Stimulated activated CD4-positive, alpha-beta T cell treated with anti-CD3 and anti-CD28 coated beads, Interleukin-15, amount 100 ng/mL, for 48 hours (primary cell): ENCODE data around the gene KCTD14.
"Not testable (repeated sequence)": the region's sequence is repeated elsewhere in the genome, so short reads cannot be mapped to it uniquely, and the experiment has no call there.

Source experiments
- DNase-seq, 2 donors: peaks; one replicate each; pipeline ENCODE4 v3.0.0-alpha.2; 2020; ENCODE audit warnings: low read depth in 2 of 2

KCTD14 gene

GRCh38 chr11:78023426-78023825, 350 bp upstream of the KCTD14 start:
- DNase-seq = no peak

DNA sequence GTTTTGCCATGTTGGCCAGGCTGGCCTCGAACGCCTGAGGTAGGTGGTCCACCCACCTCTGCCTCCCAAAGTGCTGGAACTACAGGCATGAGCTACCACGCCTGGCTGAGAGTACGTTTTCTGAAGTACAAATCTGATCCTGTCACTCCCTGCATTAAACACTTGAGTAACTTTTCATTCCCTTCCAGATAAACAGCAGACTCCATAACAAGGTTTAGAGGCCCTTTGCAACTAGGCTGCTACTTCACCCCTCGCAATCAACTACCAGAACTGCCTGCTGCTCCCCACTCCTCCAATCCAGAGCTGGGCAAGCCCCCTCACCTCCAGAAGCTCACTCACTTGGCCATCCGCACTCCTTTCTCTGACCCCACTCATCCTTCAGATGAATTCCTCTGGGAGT, 1.5 kb downstream of the KCTD14 start:
- DNase-seq = no peak

DNA sequence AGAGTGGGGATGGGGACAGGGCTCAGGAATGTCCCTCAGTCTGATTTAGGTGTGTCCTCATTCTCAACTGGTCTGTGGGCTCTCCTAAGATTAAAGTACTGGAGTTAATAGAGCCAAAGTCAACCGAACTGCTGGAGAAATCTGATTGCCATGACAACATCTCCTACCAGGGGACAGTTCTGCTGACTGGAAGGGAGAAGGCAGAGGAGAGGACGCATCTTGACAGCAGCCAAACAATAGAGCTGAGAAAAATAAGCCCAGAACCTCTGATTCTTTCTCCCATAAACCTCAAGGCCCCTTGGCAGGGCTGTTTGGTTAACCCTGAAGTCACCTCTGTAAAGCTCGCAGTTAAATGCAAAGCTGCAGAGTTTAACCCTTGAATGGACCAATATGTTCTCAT, 2.8 kb downstream of the KCTD14 start:
- DNase-seq = no peak

- DNase-seq = no peak
These were observed 3.3 kb downstream of the KCTD14 start for GRCh38 chr11:78019808-78020207.

DNA sequence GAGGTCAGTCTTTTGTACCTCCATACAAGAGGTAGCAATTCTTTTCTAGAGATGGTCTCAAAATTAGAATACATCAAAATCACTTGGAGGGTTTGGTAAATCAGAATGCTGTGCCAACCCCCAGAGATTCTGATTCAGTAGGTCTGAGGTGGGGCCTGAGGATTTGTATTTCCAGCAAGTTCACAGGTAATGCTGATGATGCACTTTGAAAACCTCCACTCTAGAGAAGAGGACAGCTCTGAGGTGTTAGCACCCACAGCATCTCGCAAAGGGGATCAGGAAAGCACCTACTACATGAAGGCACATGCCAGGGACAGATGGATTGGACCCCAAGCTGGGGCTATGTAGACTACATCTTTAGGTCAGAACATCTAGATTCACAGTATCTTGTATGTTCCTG, 7.2 kb downstream of the KCTD14 start:
- no peak for DNase-seq

DNA sequence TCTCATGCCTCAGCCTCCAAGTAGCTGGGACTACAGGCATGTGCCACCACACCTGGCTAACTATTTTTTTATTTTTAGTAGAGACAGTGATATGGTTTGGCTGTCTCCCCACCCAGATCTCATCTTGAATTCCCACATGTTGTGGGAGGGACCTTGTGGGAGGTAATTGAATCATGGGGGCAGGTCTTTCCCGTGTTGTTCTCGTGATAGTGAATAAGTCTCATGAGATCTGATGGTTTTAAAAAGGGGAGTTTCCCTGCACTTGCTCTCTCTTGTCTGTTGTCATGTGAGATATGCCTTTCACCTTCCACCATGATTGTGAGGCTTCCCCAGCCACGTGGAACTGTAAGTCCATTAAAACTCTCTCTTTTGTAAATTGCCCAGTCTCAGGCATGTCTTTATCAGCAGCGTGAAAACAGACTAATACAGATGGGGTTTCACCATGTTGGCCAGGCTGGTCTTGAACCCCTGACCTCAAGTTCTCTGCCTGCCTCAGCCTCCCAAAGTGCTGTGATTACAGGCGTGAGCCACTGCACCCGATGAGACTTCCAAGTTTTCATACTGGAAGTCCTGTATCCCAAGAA, 8.0 kb downstream of the KCTD14 start:
- not testable (repeated sequence) for DNase-seq

DNA sequence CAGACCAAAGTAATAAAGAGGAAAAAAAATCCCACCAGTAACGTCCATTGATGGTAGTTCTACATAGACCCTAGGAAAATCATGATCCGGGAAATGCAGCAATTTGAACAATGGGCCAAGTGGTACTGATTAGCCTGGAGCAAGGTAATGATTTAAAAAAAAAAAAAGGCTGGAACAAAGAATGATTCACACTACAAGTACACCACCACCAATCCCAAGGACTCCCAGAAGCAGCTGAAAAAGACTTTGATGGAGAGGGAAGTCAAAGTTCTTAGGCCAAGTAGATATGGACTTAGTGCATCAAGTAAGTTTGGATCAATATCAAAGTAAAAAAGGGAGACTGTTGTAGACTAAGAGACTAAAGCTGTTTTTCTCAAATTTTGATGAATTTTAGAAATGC, 11.8 kb downstream of the KCTD14 start:
- no peak for DNase-seq

DNA sequence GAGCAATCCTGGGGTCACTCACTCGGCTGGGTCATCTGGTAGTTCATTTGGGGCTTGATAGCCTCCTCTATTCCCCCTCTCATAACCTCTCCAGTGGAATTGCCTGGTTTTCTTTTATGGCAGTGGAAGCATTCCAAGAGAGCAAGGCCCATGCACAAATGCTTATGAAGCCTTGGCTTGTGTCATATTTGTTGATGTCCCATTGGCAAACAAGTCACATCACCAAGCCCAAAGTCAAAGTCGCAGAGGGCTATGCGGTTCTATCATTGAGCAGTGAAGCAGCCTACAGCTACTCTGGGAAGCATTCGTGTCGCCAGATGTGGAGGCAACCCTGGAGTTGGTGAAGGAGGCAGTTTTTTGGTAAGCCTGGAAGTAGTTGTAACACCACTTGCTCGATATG, 12.3 kb downstream of the KCTD14 start:
- DNase-seq = no peak

GRCh38 chr11:78010304-78010703, 12.8 kb downstream of the KCTD14 start:
- no peak for DNase-seq

- no peak for DNase-seq
These were observed 14.0 kb downstream of the KCTD14 start for GRCh38 chr11:78009062-78009461.

- DNase-seq = peak; percentile 10 to 24
These were observed 22.9 kb downstream of the KCTD14 start for GRCh38 chr11:78000193-78000592.

DNA sequence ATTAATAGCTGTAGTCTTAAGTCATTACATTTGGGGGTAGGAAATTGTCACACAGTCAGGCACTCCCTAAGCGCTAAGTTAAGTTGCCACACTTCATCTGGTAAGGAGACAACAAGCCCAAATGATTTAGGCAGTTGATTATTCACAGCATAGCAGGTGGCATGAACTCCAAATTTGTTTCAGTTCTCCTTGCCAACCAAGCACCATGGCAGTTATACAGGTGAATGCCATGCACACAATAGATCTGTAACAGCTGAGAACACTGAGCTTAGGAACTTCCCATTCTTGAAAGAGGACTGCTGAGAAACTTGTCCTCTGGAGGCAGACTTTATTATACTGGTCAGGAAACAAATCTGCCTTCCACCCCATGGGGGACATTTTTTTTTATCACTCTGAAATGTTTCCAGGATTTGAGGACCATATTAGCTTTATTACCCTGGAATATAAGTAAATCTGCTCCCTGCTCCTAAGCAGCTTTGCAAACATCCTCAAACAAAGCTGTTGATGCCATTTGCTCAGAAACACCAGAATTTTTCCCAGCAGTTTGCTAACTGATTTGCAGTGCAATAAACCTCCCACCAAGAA, 23.5 kb downstream of the KCTD14 start:
- DNase-seq = no peak

GRCh38 chr11:77994434-77995362, 28.4 kb downstream of the KCTD14 start, which contains the start of gene INTS4:
TSS of gene INTS4 (minus strand) at chr11:77994668. CDS start at chr11:77994643, 25 bp downstream.
- peak; percentile 96 to 99 for DNase-seq

- DNase-seq = no peak
These were observed 29.2 kb downstream of the KCTD14 start for GRCh38 chr11:77993902-77994301.

DNA sequence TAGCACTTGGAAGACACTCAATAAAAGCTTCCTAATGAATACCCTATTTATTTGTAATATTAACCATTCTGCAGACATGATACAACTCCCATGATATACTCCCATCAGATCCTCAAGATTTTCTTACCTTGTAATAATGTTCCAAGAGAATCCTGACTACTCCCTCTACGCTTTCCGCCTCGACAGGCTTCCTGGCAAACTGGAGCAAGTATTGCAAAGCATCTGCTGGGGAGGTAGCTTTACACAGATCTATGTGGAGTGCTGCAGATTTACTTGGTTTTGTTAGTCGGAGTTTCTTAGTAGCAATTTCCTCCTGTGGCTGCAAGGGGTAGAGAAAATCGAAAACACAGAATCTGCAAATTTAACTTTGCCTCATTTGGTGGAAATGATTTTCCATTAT, 32.1 kb downstream of the KCTD14 start:
- no peak for DNase-seq

DNA sequence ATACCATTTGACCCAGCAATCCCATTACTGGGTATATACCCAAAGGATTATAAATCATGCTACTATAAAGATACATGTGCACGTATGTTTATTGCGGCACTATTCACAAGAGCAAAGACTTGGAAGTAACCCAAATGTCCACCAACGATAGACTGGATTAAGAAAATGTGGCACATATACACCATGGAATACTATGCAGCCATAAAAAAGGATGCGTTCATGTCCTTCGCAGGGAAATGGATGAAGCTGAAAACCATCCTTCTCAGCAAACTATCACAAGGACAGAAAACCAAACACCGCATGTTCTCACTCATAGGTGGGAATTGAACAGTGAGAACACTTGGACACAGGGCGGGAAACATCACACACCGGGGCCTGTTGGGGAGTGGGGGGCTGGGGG, 36.6 kb downstream of the KCTD14 start:
- not testable (repeated sequence) for DNase-seq

DNA sequence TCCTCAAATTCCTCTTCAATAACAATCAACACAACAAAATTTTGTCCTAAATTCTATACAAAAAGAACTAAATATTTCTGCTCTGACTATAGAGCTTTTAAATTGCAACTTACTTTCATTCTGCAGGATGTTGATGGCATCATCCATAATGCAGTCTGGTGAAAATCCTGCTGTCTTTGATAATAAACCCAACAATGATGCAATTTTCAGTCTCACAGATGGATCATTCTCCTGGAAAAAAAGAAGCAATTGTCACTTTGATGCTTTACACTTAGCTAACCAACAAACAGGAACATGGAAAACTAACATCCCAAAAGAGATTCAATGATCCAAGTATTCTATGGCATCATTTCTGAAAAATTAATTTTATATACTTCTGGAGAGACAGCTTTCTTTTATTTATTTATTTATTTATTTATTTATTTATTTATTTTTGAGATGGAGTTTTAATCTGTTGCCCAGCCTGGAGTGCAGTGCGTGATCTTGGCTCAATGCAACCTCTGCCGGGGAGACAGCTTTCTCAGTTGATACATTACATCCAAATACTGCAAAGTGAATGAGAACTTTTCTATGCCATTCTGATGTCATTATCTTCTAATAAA, 41.6 kb downstream of the KCTD14 start:
- DNase-seq = no peak

DNA sequence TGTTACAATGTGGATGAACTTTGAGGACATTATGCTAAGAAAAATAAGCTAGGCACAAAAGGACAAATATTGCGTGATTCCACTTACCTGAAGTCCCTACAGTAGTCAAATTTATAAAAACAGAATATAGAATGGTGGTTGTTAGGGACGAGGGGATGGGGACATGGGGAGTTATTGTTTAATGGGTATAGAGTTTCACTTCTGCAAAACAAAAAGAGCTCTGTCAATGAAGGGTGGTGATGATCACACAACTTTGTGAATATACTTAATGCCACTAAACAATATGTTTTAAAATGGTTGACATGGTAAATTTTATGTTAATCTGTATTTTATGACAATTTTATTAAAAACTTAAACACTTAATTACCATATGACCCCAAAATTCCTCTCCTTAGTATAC, 54.7 kb downstream of the KCTD14 start:
- no peak for DNase-seq

DNA sequence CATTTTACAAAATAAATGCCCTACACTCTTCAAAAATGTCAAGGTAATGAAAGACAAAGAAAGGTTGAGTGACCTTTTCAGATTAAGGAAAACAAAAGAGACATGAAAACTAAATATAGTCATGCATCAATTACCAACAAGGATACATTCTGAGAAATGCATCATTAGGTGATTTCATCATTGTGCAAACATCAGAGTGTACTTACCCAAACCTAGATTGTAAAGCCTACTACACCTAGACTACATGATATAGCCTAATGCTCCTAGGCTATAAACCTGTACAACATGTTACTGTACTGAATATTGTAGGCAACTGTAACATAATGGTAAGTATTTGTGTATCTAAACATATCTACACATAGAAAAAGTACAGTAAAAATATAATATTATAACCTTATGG, 55.3 kb downstream of the KCTD14 start:
- DNase-seq = no peak

GRCh38 chr11:77967121-77967520, 56.0 kb downstream of the KCTD14 start:
- DNase-seq = no peak

DNA sequence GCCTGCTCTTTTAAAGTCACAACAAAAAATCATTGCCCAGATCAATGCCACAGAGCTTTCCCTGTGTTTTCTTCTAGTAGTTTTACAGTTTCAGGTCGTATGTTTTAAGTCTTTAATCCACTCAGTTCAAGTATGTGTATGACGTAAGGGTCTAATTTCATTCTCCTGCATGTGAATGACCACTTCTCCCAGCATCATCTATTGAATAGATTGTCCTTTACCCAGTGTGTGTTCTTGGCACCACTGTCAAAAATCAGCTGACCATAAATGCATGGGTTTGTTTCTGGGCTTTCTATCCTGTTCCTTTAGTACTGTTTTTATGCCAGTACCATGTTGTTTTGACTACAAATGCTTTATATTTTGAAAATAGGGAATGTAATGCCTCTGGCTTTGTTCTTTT, 56.7 kb downstream of the KCTD14 start:
- no peak for DNase-seq
